Smooth muscle cell (in vitro differentiated cells): Measurements from ENCODE around the gene FUOM. TPM values are rescaled to one million over a fixed set of nuclear protein-coding genes. Genes with fewer than 3 reads are reported as not detected.

Source experiments
- DNase-seq: peaks from one replicate; lab custom pipeline; 2025; ENCODE audit not compliant: unreplicated experiment; lab: John Stamatoyannopoulos, UW
- H2AFZ ChIP-seq: fragments of 200-600 bp; sonication (generic); 2 replicates; pipeline ENCODE4 v1.6.0; 2016; ENCODE audit warnings: antibody characterized with exemption, low read depth, mild to moderate bottlenecking
- H3F3A ChIP-seq: fragments of 200-600 bp; sonication (generic); 2 replicates; pipeline ENCODE4 v1.6.0; 2017; ENCODE audit warnings: antibody characterized with exemption, low read depth
- H3K27ac ChIP-seq: fragments of 200-600 bp; sonication (generic); 2 replicates; pipeline ENCODE4 v1.5.1; 2016; ENCODE audit warnings: low read depth, mild to moderate bottlenecking
- H3K27me3 ChIP-seq: fragments of 200-600 bp; sonication (generic); 2 replicates; pipeline ENCODE4 v1.6.1; 2016; ENCODE audit warnings: low read depth, mild to moderate bottlenecking
- H3K36me3 ChIP-seq: fragments of 200-600 bp; sonication (generic); 2 replicates; pipeline ENCODE4 v1.5.1; 2016; ENCODE audit warnings: low read depth
- H3K4me1 ChIP-seq: fragments of 200-600 bp; sonication (generic); 2 replicates; pipeline ENCODE4 v1.5.1; 2016; ENCODE audit warnings: low read depth
- H3K4me2 ChIP-seq: fragments of 200-600 bp; sonication (generic); 2 replicates; pipeline ENCODE4 v1.6.0; 2016; ENCODE audit warnings: mild to moderate bottlenecking
- H3K4me3 ChIP-seq: fragments of 200-600 bp; sonication (generic); 2 replicates; pipeline ENCODE4 v1.5.1; 2016; ENCODE audit warnings: mild to moderate bottlenecking
- H3K79me2 ChIP-seq: fragments of 200-600 bp; sonication (generic); 2 replicates; pipeline ENCODE4 v1.6.0; 2016; ENCODE audit warnings: low read depth, mild to moderate bottlenecking
- H3K9ac ChIP-seq: fragments of 200-600 bp; sonication (generic); 2 replicates; pipeline ENCODE4 v1.6.0; 2016; ENCODE audit warnings: low read depth
- H3K9me3 ChIP-seq: fragments of 200-600 bp; sonication (generic); replicated peaks from 2 replicates; pipeline ENCODE4 v1.5.1; 2016; ENCODE audit warnings: low read depth
- H4K20me1 ChIP-seq: fragments of 200-600 bp; sonication (generic); 2 replicates; pipeline ENCODE4 v1.6.0; 2016; ENCODE audit warnings: low read depth
- WGBS: methylation state at CpG from one replicate; pipeline ENCODE4 v1.1.7; 2016; ENCODE audit warnings: low lambda C conversion rate; 5-methylcytosine and 5-hydroxymethylcytosine counted together
- polyA plus RNA-seq: library from polyadenylated mRNA; unstranded; fragments of >200 nt; fragmentation: Nextera tagmentation; extraction: Ambion mirVana; gene quantifications from 2 replicates; pipeline ENCODE4 v1.2.1, GENCODE V29; 2016
- total RNA-seq: library from RNA; depleted of rRNA; stranded (reverse); fragments of >200 nt; gene quantifications from 2 replicates; pipeline ENCODE4 v1.2.3, GENCODE V29; 2014
- TF ChIP-seq, protein P1 (sequence below): fragments of 200-600 bp; sonication (generic); IDR thresholded peaks from 2 replicates; pipeline ENCODE4 v1.5.1; 2017; ENCODE audit warnings: borderline replicate concordance, mild to moderate bottlenecking, antibody characterized with exemption; ENCODE audit not compliant: insufficient read depth, poor library complexity, severe bottlenecking

FUOM gene
- total and polyA plus RNA-seq, 2 experiments from 2014 or later: 19.5 to 46.7 TPM

- Histone ChIP-seq H3K79me2 (no peaks in the 10 kb centered on the region), H3K4me2 (peak within 1 kb of the TSS; percentile 85), H2AFZ (no peak within 1 kb of the TSS), H3K4me1 (no peaks in the 10 kb centered on the region), H3K36me3 (no peaks in the 10 kb centered on the region), H3K9me3 (no peaks in the 10 kb centered on the region), H3K27me3 (peaks cover 49% of the 10 kb centered on the region), H4K20me1 (no peaks in the 10 kb centered on the region), H3K9ac (no peak within 1 kb of the TSS), H3K27ac (no peak within 1 kb of the TSS), H3K4me3 (peak within 1 kb of the TSS; percentile 45), H3F3A (no peaks in the 10 kb centered on the region)
- no peak for DNase-seq
- TF ChIP-seq, protein P1, sequence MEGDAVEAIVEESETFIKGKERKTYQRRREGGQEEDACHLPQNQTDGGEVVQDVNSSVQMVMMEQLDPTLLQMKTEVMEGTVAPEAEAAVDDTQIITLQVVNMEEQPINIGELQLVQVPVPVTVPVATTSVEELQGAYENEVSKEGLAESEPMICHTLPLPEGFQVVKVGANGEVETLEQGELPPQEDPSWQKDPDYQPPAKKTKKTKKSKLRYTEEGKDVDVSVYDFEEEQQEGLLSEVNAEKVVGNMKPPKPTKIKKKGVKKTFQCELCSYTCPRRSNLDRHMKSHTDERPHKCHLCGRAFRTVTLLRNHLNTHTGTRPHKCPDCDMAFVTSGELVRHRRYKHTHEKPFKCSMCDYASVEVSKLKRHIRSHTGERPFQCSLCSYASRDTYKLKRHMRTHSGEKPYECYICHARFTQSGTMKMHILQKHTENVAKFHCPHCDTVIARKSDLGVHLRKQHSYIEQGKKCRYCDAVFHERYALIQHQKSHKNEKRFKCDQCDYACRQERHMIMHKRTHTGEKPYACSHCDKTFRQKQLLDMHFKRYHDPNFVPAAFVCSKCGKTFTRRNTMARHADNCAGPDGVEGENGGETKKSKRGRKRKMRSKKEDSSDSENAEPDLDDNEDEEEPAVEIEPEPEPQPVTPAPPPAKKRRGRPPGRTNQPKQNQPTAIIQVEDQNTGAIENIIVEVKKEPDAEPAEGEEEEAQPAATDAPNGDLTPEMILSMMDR: no peak
- WGBS: 62% methylated on average over 32 of the region's 63 CpGs
These were observed 21.0 kb downstream of the FUOM start, which contains the start of gene CALY for GRCh38 chr10:133336577-133337369. Gene CALY (minus strand): TSS chr10:133336896. CDS start chr10:133328989, 7,907 bp downstream.

DNA sequence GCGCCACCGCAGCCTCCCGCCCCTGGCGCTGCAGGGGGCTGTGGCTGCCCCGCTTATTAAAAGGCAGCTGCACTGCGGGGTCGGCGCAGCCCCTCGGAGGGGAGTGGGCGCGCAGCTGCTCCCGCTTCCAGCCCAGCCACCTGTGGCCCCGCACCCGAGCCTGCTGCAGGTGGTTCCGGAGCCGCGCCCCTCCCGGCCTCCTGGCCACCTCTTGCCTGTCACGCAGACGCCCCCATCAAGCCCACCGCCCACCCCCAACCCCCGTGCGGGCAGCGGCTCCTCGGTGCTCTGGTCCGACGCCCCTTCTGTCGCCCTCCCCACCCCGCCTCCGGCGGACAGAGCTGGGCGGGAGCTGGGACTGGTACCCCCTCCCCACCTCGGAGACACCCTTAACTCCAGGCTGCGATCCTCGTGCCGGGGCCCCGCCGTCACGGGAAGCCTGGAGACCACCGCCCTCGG, 21.7 kb downstream of the FUOM start:
- Histone ChIP-seq H3K27me3 (peaks cover 55% of the 10 kb centered on the region), H3K9ac (no peak overlapping the region), H2AFZ (no peak overlapping the region), H3K9me3 (no peaks in the 10 kb centered on the region), H3K36me3 (no peaks in the 10 kb centered on the region), H3K4me2 (peak overlapping the region; percentile 85), H3F3A (no peaks in the 10 kb centered on the region), H4K20me1 (no peaks in the 10 kb centered on the region), H3K27ac (no peak overlapping the region), H3K4me1 (no peaks in the 10 kb centered on the region), H3K79me2 (no peaks in the 10 kb centered on the region), H3K4me3 (no peak overlapping the region)
- TF ChIP-seq, protein P1: no peak
- WGBS: 20% methylated on average over 24 of the region's 41 CpGs
- DNase-seq: no peak

DNA sequence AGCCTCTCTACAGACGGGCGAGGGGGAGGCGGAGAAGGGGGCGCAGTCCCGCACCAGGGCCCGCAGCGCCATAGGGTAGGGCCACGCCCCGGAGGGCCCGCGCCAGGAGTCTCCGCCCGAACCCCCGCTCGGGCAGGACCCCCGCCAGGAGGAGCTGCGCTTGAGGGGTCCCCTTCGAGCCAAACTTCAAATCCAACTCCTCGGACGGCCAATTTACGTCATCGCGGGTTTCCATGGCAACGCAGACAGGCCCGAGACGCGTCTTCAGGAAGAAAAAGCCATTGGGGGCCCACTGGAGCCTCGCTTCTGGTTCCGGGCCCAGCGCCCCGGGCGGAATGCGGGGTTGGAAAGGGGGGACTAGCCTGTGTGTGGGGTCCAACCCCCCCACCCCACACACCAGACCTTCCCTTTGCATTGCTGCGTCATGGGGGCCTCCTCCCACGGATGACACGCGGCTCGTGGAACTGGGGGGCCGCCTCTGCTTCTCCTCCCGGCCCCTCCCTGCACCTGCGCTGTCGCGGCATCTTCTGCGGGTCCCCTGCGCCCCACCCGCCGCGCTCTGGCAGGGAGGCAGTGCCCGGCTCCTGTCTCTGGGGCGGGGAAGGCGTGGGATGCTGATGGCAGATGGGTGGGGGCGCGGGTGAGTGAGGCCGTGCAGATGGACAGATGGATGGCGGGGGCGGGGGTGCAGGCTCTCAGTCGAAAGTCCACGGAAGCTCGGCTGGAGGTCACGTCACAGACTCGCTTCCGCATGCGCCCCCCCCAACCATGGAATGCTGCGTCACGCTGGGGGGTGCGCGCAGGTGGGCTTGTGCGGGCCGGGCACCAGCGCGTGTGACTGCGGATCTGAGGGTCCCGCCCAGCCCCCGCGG, 22.3 kb downstream of the FUOM start:
- TF ChIP-seq, protein P1: no peak
- Histone ChIP-seq H3K4me3 (peak overlapping the region; percentile 45), H4K20me1 (no peaks in the 10 kb centered on the region), H3K4me2 (peak overlapping the region; percentile 85), H3F3A (no peaks in the 10 kb centered on the region), H3K27ac (no peak overlapping the region), H3K79me2 (no peaks in the 10 kb centered on the region), H3K9me3 (no peaks in the 10 kb centered on the region), H2AFZ (no peak overlapping the region), H3K27me3 (peaks cover 60% of the 10 kb centered on the region), H3K9ac (peak overlapping the region; percentile 26), H3K4me1 (no peaks in the 10 kb centered on the region), H3K36me3 (no peaks in the 10 kb centered on the region)
- 15% methylated on average over 39 of the region's 75 CpGs for WGBS
- DNase-seq: no peak
